GM12878 (cell line): ENCODE measurements around the gene KCNQ1. TPM values are rescaled to one million over a fixed set of nuclear protein-coding genes. Genes with fewer than 3 reads are reported as not detected.

Experiments used
- ATAC-seq: fragments of 200-7000 bp; cut with Tn5 transposase; 3 replicates; pipeline ENCODE4 v1.9.1; 2020; ENCODE audit warnings: mild to moderate bottlenecking, moderate library complexity
- BruUV-seq: library from RNA; stranded (reverse); fragments of 400-500 nt; replicated peaks from 2 replicates; lab custom pipeline; 2021; lab: Mats Ljungman, UMichigan
- CTCF ChIA-PET: fragments of 300-600 bp; sonication (Branson Sonifier 250); formaldehyde crosslinking; extraction: SDS; loops from one replicate; lab custom pipeline; 2021; ENCODE audit warnings: inconsistent platforms; lab: Yijun Ruan, JAX
- POLR2A ChIA-PET: fragments of 350-600 bp; formaldehyde crosslinking; extraction: SDS; loops from one replicate; lab custom pipeline; 2021; ENCODE audit warnings: inconsistent platforms; lab: Charles Lee
- RAD21 ChIA-PET: fragments of 300-600 bp; sonication (Branson Sonifier 250); formaldehyde crosslinking; loops from one replicate; lab custom pipeline; 2023; ENCODE audit warnings: antibody characterized with exemption; ENCODE audit not compliant: unreplicated experiment; lab: Charles Lee
- SMC1A ChIA-PET: fragments of 300-600 bp; sonication (Branson Sonifier 250); formaldehyde crosslinking; loops from one replicate; lab custom pipeline; 2023; ENCODE audit not compliant: unreplicated experiment, uncharacterized antibody; lab: Charles Lee
- DNase-seq: peaks from one replicate; pipeline ENCODE4 v3.0.0-alpha.2; 2011; ENCODE audit warnings: low read depth, low spot score
- FAIRE-seq: peaks from 3 replicates; lab custom pipeline; 2011; peaks lifted over from hg19 to GRCh38; lab: Jason Lieb, UNC
- H2AFZ ChIP-seq: 2 replicates; pipeline ENCODE4 v1.6.0; 2011; ENCODE audit warnings: low read depth, low read length, control low read depth; ENCODE audit not compliant: control insufficient read depth
- H3K27ac ChIP-seq: 2 replicates; pipeline ENCODE4 v1.5.1; 2011; ENCODE audit warnings: control low read depth; ENCODE audit not compliant: control insufficient read depth, insufficient read depth
- H3K27me3 ChIP-seq, 2 experiments: replicated peaks in 1 of 2; 2 replicates each; pipeline versions ENCODE4 v1.6.0 to v1.6.1; 2011; ENCODE audit warnings: low read length in 1 of 2; ENCODE audit not compliant: control insufficient read depth in 2 of 2, insufficient read depth in 2 of 2
- H3K36me3 ChIP-seq, 2 experiments: 2 replicates each; pipeline ENCODE4 v1.5.1; 2011; ENCODE audit warnings: low read length in 1 of 2; ENCODE audit not compliant: control insufficient read depth in 2 of 2, insufficient read depth in 2 of 2
- H3K4me1 ChIP-seq: 2 replicates; pipeline ENCODE4 v1.6.1; 2011; ENCODE audit warnings: mild to moderate bottlenecking, low read length, moderate library complexity, mixed read lengths; ENCODE audit not compliant: control insufficient read depth, insufficient read depth
- H3K4me2 ChIP-seq: 2 replicates; pipeline ENCODE4 v1.6.0; 2011; ENCODE audit warnings: control low read depth; ENCODE audit not compliant: control insufficient read depth, insufficient read depth
- H3K4me3 ChIP-seq: fragments of 200-600 bp; sonication (generic); 2 replicates; pipeline ENCODE4 v1.5.1; 2016
- H3K79me2 ChIP-seq: 2 replicates; pipeline ENCODE4 v1.6.0; 2011; ENCODE audit warnings: low read length; ENCODE audit not compliant: control insufficient read depth, insufficient read depth
- H3K9ac ChIP-seq: 2 replicates; pipeline ENCODE4 v1.8.0; 2011; ENCODE audit warnings: low read length, control low read depth, mixed read lengths; ENCODE audit not compliant: control insufficient read depth, insufficient read depth
- H3K9me3 ChIP-seq: replicated peaks from 3 replicates; pipeline ENCODE4 v1.5.1; 2011; ENCODE audit warnings: mild to moderate bottlenecking, low read length; ENCODE audit not compliant: control insufficient read depth, insufficient read depth
- H4K20me1 ChIP-seq: 2 replicates; pipeline ENCODE4 v1.6.0; 2011; ENCODE audit not compliant: control insufficient read depth, insufficient read depth
- ATF7 ChIP-seq: fragments of 450-650 bp; IDR thresholded peaks from 2 replicates; pipeline ENCODE4 v1.6.1; 2016; ENCODE audit warnings: low read depth, mild to moderate bottlenecking
- BCL11A ChIP-seq: IDR thresholded peaks from 2 replicates; pipeline ENCODE4 v1.6.1; 2011; ENCODE audit warnings: low read depth, low read length
- CBFB ChIP-seq: IDR thresholded peaks from 2 replicates; pipeline ENCODE4 v1.6.1; 2016; ENCODE audit warnings: antibody characterized with exemption, low read depth
- HCFC1 ChIP-seq: fragments of 150-350 bp; IDR thresholded peaks from 2 replicates; pipeline ENCODE4 v1.6.1; 2014; ENCODE audit warnings: low read length
- POU2F2 ChIP-seq: IDR thresholded peaks from 3 replicates; pipeline ENCODE4 v1.6.1; 2011; ENCODE audit warnings: low read depth, mild to moderate bottlenecking, low read length, borderline replicate concordance
- SMAD5 ChIP-seq: IDR thresholded peaks from 2 replicates; pipeline ENCODE4 v1.6.1; 2016; ENCODE audit warnings: antibody characterized with exemption, low read depth
- WGBS: methylation state at CpG from one replicate; pipeline ENCODE4 v1.1.6; 2016; ENCODE audit warnings: low lambda C conversion rate; ENCODE audit not compliant: insufficient replicate concordance, insufficient coverage; ENCODE audit errors: missing lambda C conversion rate; 5-methylcytosine and 5-hydroxymethylcytosine counted together
- in situ Hi-C: fragments of 300-500 bp; cut with MboI; formaldehyde crosslinking; loops from 9 replicates; pipeline ENCODE4 v1.14.3; 2018; ENCODE audit warnings: mixed read lengths
- intact Hi-C: fragments of 100-400 bp; cut with micrococcal nuclease; formaldehyde crosslinking; loops from one replicate; pipeline ENCODE4 v1.14.2; 2022; ENCODE audit not compliant: unreplicated experiment
- polyA plus RNA-seq, 11 experiments: library from polyadenylated mRNA; depleted of rRNA in 4 of 11; unstranded in 6 of 11; stranded (reverse) in 5 of 11; fragments of >200 nt; fragmentation: Nextera tagmentation in 4 of 11; fragmentation: Illumina TruSeq in 1 of 11; extraction: Ambion mirVana in 4 of 11; extraction: Trizol in 1 of 11; gene quantifications; 1 replicate in 1 of 11; 2 replicates in 10 of 11; pipeline versions ENCODE4 v1.2.1 to v1.2.3, GENCODE V29; 2011 to 2016; ENCODE audit warnings: inconsistent platforms in 2 of 11, missing spikeins in 2 of 11, low read depth in 1 of 11
- total RNA-seq, 4 experiments: library from RNA; depleted of rRNA in 3 of 4; stranded (reverse); fragments of >200 nt in 3 of 4; fragmentation: Illumina TruSeq in 1 of 4; extraction: Trizol in 1 of 4; gene quantifications; 2 replicates each; pipeline versions ENCODE4 v1.2.1 to v1.2.3, GENCODE V29; 2013 to 2021
- TF ChIP-seq, protein P1 (sequence below): IDR thresholded peaks from 2 replicates; pipeline ENCODE4 v1.6.1; 2011; ENCODE audit warnings: borderline replicate concordance, low read depth, mild to moderate bottlenecking, moderate library complexity, low read length; ENCODE audit not compliant: insufficient read depth, poor library complexity, severe bottlenecking

The KCNQ1 gene
- total and polyA plus RNA-seq, 10 of the 15 experiments (the other 5 are each of a cell fraction or from before 2014, with no cell fraction given): 0.03 to 0.15 (median 0.12) TPM; not detected in 7

DNA sequence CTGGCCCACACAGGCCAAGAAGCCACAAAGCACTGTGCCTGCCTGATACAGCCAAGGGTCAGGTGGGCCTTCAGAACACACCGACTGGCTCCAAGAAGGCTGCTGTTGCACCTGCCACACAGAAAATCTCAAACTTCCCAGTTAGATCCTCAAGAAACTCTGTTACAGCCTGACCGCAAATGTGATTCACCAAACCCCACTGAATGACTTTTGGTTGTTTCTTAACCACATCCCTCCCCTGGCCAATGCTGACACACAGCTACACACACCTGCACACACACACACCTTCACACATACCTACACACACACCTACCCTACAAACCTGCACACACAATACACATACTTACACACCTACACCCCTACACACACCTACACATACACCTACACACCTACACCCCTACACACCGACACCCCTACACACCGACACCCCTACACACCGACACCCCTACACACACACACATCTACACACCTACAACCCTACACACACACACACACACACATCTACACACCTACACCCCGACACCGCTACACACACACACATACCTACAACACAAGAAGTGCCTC is 409.3 kb downstream of the KCNQ1 start:
- Histone ChIP-seq H3K9ac (no peak overlapping the region), H3K4me2 (no peak overlapping the region), H2AFZ (no peak overlapping the region), H4K20me1 (no peaks in the 10 kb centered on the region), H3K4me1 (no peaks in the 10 kb centered on the region), H3K27ac (no peak overlapping the region), H3K79me2 (no peaks in the 10 kb centered on the region), H3K27me3 (no peaks in the 10 kb centered on the region; a peak in 1 of 4 replicates), H3K36me3 (no peaks in the 10 kb centered on the region), H3K4me3 (no peak overlapping the region), H3K9me3 (no peaks in the 10 kb centered on the region)
- ChIA-PET POLR2A (no interaction called here), CTCF (no interaction called here), RAD21 (no interaction called here), SMC1A (no interaction called here)
- DNase-seq (no peak), FAIRE-seq (no peak), ATAC-seq (no peak)
- TF ChIP-seq POU2F2 (no peak), HCFC1 (no peak), BCL11A (no peak), CBFB (no peak), SMAD5 (no peak), ATF7 (no peak)
- TF ChIP-seq, protein P1, sequence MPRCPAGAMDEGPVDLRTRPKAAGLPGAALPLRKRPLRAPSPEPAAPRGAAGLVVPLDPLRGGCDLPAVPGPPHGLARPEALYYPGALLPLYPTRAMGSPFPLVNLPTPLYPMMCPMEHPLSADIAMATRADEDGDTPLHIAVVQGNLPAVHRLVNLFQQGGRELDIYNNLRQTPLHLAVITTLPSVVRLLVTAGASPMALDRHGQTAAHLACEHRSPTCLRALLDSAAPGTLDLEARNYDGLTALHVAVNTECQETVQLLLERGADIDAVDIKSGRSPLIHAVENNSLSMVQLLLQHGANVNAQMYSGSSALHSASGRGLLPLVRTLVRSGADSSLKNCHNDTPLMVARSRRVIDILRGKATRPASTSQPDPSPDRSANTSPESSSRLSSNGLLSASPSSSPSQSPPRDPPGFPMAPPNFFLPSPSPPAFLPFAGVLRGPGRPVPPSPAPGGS: peak; percentile 61
- intact Hi-C loops (no loop called here), in situ Hi-C loops (no loop called here)
- 57% methylated on average over 7 of the region's 7 CpGs for WGBS
- no TSS peak for BruUV-seq
